Fibroblast of lung (primary cell): ENCODE measurements around the gene ZNF467.

Experiments used
- EZH2 ChIP-seq: IDR thresholded peaks from 2 replicates; pipeline ENCODE4 v1.5.1; 2012; ENCODE audit warnings: low read length, control low read depth, mild to moderate bottlenecking; ENCODE audit errors: missing control alignments
- TF ChIP-seq, protein P1 (sequence below), 2 donors: IDR thresholded peaks in 1 of 2; conservative IDR thresholded peaks in 1 of 2; 1 replicate in 1 of 2; 2 replicates in 1 of 2; pipeline ENCODE4 v1.5.1; 2011 to 2012; ENCODE audit warnings: low read length in 2 of 2, control low read depth in 1 of 2, inconsistent platforms in 1 of 2, low read depth in 1 of 2, mild to moderate bottlenecking in 1 of 2

DNA sequence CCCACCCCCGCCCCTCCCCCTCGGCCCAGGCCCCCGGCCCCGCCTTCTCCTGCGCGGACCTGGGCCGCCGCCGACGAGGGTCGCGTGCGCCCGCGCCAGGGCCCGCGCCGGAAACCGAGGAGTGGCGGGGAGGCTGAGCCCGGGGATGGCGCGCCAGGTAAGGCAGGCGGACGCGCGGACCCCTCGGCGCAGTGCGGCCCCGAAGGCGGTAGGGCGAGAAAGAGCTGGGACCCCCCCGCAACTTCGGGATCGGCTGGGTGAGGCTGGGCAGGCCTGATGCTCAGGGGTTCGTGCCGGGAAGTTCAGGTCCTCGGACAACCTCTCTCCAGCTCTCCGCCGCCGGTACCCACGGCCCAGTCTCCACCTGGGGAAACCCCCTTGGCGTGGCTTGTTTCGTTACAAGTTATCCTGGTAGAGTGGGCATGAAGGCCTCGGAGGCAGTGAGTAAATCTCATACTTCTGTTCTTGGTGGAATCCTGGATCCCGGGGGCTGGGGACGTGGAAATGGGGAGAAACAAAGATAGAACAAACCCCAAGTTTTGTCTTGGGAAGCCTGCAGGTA, 58.4 kb downstream of the ZNF467 start:
- TF ChIP-seq, protein P1, sequence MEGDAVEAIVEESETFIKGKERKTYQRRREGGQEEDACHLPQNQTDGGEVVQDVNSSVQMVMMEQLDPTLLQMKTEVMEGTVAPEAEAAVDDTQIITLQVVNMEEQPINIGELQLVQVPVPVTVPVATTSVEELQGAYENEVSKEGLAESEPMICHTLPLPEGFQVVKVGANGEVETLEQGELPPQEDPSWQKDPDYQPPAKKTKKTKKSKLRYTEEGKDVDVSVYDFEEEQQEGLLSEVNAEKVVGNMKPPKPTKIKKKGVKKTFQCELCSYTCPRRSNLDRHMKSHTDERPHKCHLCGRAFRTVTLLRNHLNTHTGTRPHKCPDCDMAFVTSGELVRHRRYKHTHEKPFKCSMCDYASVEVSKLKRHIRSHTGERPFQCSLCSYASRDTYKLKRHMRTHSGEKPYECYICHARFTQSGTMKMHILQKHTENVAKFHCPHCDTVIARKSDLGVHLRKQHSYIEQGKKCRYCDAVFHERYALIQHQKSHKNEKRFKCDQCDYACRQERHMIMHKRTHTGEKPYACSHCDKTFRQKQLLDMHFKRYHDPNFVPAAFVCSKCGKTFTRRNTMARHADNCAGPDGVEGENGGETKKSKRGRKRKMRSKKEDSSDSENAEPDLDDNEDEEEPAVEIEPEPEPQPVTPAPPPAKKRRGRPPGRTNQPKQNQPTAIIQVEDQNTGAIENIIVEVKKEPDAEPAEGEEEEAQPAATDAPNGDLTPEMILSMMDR (conservative IDR thresholded peaks at IDR 0.05 in 1 of 2, IDR thresholded peaks at IDR 0.05 in 1 of 2; ENCODE audit: low read depth in 1 of 2, low read length in 2 of 2) = no peak
- TF ChIP-seq EZH2 = no peak
